Activated effector memory CD4-positive, alpha-beta T cell treated with Interleukin-2 at 50 U/mL for 16 hours (primary cell): ENCODE measurements around the gene NOS1AP.
"Not testable (repeated sequence)": the region's sequence is repeated elsewhere in the genome, so short reads cannot be mapped to it uniquely, and the experiment has no call there.

Source experiments
- DNase-seq: peaks from one replicate; pipeline ENCODE4 v3.0.0-alpha.2; 2020

NOS1AP gene

GRCh38 chr1:162351874-162352273 is 282.4 kb downstream of the NOS1AP start:
- not testable (repeated sequence) for DNase-seq

GRCh38 chr1:162353078-162353477 is 283.6 kb downstream of the NOS1AP start:
- no peak for DNase-seq

- no peak for DNase-seq
Observed at GRCh38 chr1:162353702-162354101, 284.2 kb downstream of the NOS1AP start.

GRCh38 chr1:162357681-162358266 is 288.3 kb downstream of the NOS1AP start:
- DNase-seq = no peak

- no peak for DNase-seq
Observed at GRCh38 chr1:162358928-162359327, 289.4 kb downstream of the NOS1AP start.

- no peak for DNase-seq
Observed at GRCh38 chr1:162359523-162360236, 290.2 kb downstream of the NOS1AP start.

- no peak for DNase-seq
Observed at GRCh38 chr1:162360237-162360873, 290.9 kb downstream of the NOS1AP start.

- no peak for DNase-seq
Observed at GRCh38 chr1:162360874-162361260, 291.4 kb downstream of the NOS1AP start.

GRCh38 chr1:162361349-162361748 is 291.9 kb downstream of the NOS1AP start:
- DNase-seq = no peak

GRCh38 chr1:162363823-162364222 is 294.3 kb downstream of the NOS1AP start:
- no peak for DNase-seq

- DNase-seq = no peak
Observed at GRCh38 chr1:162364498-162364897, 295.0 kb downstream of the NOS1AP start.

GRCh38 chr1:162365284-162366020 is 296.0 kb downstream of the NOS1AP start:
- no peak for DNase-seq

GRCh38 chr1:162366149-162366548 is 296.7 kb downstream of the NOS1AP start:
- DNase-seq = no peak

GRCh38 chr1:162366671-162367070 is 297.2 kb downstream of the NOS1AP start:
- DNase-seq = no peak

GRCh38 chr1:162367073-162367472 is 297.6 kb downstream of the NOS1AP start:
- DNase-seq = no peak

GRCh38 chr1:162367772-162368171 is 298.3 kb downstream of the NOS1AP start:
- DNase-seq = no peak

- no peak for DNase-seq
Observed at GRCh38 chr1:162368451-162368850, 299.0 kb downstream of the NOS1AP start.

- no peak for DNase-seq
Observed at GRCh38 chr1:162369571-162369970, 300.1 kb downstream of the NOS1AP start.

- no peak for DNase-seq
Observed at GRCh38 chr1:162370161-162370560, 300.7 kb downstream of the NOS1AP start.

GRCh38 chr1:162370721-162371120 is 301.2 kb downstream of the NOS1AP start:
- DNase-seq = no peak

GRCh38 chr1:162371611-162372010 is 302.1 kb downstream of the NOS1AP start:
- DNase-seq = no peak

- DNase-seq = no peak
Observed at GRCh38 chr1:162372159-162373071, 302.9 kb downstream of the NOS1AP start.

- DNase-seq = no peak
Observed at GRCh38 chr1:162373072-162373427, 303.6 kb downstream of the NOS1AP start.
